Transverse colon (tissue), 4 donors: Measurements from ENCODE around the gene UBALD1.

ENCODE experiments used
- CTCF ChIP-seq, 5 experiments: fragments of 200-600 bp in 3 of 5; fragments of 450-650 bp in 2 of 5; sonication (generic) in 3 of 5; IDR thresholded peaks; 1 replicate in 2 of 5; 2 replicates in 3 of 5; pipeline ENCODE4 v1.5.1; 2016 to 2017; ENCODE audit warnings: antibody characterized with exemption in 5 of 5, inconsistent platforms in 3 of 5, mild to moderate bottlenecking in 2 of 5, moderate library complexity in 1 of 5
- POLR2A ChIP-seq: fragments of 450-650 bp; IDR thresholded peaks from one replicate; pipeline ENCODE4 v1.6.1; 2016; ENCODE audit warnings: antibody characterized with exemption, mild to moderate bottlenecking, moderate library complexity
- POLR2AphosphoS5 ChIP-seq, 3 donors: sonication (generic); formaldehyde crosslinking; IDR thresholded peaks; one replicate each; pipeline ENCODE4 v1.6.1; 2016; ENCODE audit warnings: antibody characterized with exemption in 3 of 3

- TF ChIP-seq CTCF (IDR thresholded peaks at IDR 0.05) (no peak), POLR2A (no peak), POLR2AphosphoS5 (IDR thresholded peaks at IDR 0.05) (no peak)
Measured at GRCh38 chr16:4570086-4570485, 44.6 kb downstream of the UBALD1 start.
